K562 (cell line): ENCODE measurements around the gene C19orf44. TPM values are rescaled to one million over a fixed set of nuclear protein-coding genes. Genes with fewer than 3 reads are reported as not detected.

Experiments used
- ATAC-seq: fragments of 200-7000 bp; cut with Tn5 transposase; 3 replicates; pipeline ENCODE4 v1.9.1; 2020; ENCODE audit warnings: moderate library complexity
- BruUV-seq: library from RNA; stranded (reverse); fragments of 400-500 nt; replicated peaks from 2 replicates; lab custom pipeline; 2021; lab: Mats Ljungman, UMichigan
- CTCF ChIA-PET: fragments of 300-600 bp; formaldehyde crosslinking; extraction: SDS; loops from one replicate; lab custom pipeline; 2021; ENCODE audit warnings: low intra/inter-chr PET ratio; lab: Yijun Ruan, JAX
- POLR2A ChIA-PET: fragments of 300-600, 350-650 bp; sonication (Branson Sonifier 250); formaldehyde crosslinking; extraction: SDS; loops from one replicate; lab custom pipeline; 2021; ENCODE audit warnings: antibody characterized with exemption, inconsistent platforms; lab: Yijun Ruan, JAX
- DNase-seq, 4 experiments: peaks; one replicate each; pipeline versions ENCODE4 v3.0.0 to v3.0.0-alpha.2; 2011 to 2018; ENCODE audit warnings: low spot score in 3 of 4, mixed read lengths in 3 of 4; ENCODE audit errors: extremely low read depth in 1 of 4
- FAIRE-seq: peaks from 2 replicates; lab custom pipeline; 2011; peaks lifted over from hg19 to GRCh38; lab: Jason Lieb, UNC
- H2AFZ ChIP-seq: 2 replicates; pipeline ENCODE4 v1.6.0; 2011; ENCODE audit warnings: low read depth, low read length, control low read depth, inconsistent platforms
- H3K27ac ChIP-seq: fragments of 200-600 bp; 3 replicates; pipeline ENCODE4 v1.8.0; 2011; ENCODE audit warnings: low read depth, mild to moderate bottlenecking, control low read depth, inconsistent platforms, low read length, moderate library complexity, mixed read lengths; ENCODE audit errors: extremely low read depth
- H3K27me3 ChIP-seq, 2 experiments: fragments of 300-600 bp in 1 of 2; 2 replicates in 1 of 2; 3 replicates in 1 of 2; pipeline versions ENCODE4 v1.6.0 to v1.8.0; 2011; ENCODE audit warnings: inconsistent platforms in 2 of 2, low read length in 2 of 2, mild to moderate bottlenecking in 1 of 2, mixed read lengths in 1 of 2, moderate library complexity in 1 of 2; ENCODE audit not compliant: control insufficient read depth in 2 of 2, insufficient read depth in 2 of 2
- H3K36me3 ChIP-seq: fragments of 300-600 bp; 3 replicates; pipeline ENCODE4 v1.8.0; 2011; ENCODE audit warnings: mild to moderate bottlenecking, low read length, inconsistent platforms; ENCODE audit not compliant: control insufficient read depth, insufficient read depth
- H3K4me1 ChIP-seq, 2 experiments: fragments of 200-600 bp in 1 of 2; replicated peaks in 1 of 2; 2 replicates in 1 of 2; 3 replicates in 1 of 2; pipeline versions ENCODE4 v1.5.1 to v1.8.0; 2011; ENCODE audit warnings: inconsistent platforms in 2 of 2, low read length in 2 of 2, mild to moderate bottlenecking in 1 of 2, mixed read lengths in 1 of 2, moderate library complexity in 1 of 2; ENCODE audit not compliant: control insufficient read depth in 2 of 2, insufficient read depth in 2 of 2
- H3K4me2 ChIP-seq: 2 replicates; pipeline ENCODE4 v1.6.1; 2011; ENCODE audit warnings: low read length, control low read depth, inconsistent platforms, mixed read lengths; ENCODE audit not compliant: insufficient read depth
- H3K4me3 ChIP-seq: fragments of 200-600 bp; sonication (generic), shearing (Covaris generic); 2 replicates; pipeline ENCODE4 v1.5.1; 2016; ENCODE audit warnings: control low read depth, inconsistent platforms
- H3K79me2 ChIP-seq: fragments of 200-600 bp; 3 replicates; pipeline ENCODE4 v1.8.0; 2011; ENCODE audit warnings: low read length, inconsistent platforms; ENCODE audit not compliant: control insufficient read depth, insufficient read depth
- H3K9ac ChIP-seq, 2 experiments: 2 replicates each; pipeline versions ENCODE4 v1.6.0 to v1.6.1; 2011; ENCODE audit warnings: low read depth in 2 of 2, low read length in 2 of 2, control low read depth in 1 of 2, inconsistent platforms in 1 of 2, mild to moderate bottlenecking in 1 of 2, mixed read lengths in 1 of 2; ENCODE audit not compliant: insufficient read depth in 1 of 2
- H3K9me1 ChIP-seq: one replicate; pipeline ENCODE4 v1.6.0; 2011; ENCODE audit warnings: inconsistent platforms, mild to moderate bottlenecking, low read length, moderate library complexity; ENCODE audit not compliant: control insufficient read depth, insufficient read depth
- H3K9me3 ChIP-seq: replicated peaks from 2 replicates; pipeline ENCODE4 v1.5.1; 2011; ENCODE audit warnings: low read depth, low read length, inconsistent platforms; ENCODE audit not compliant: control insufficient read depth, insufficient read depth
- H4K20me1 ChIP-seq: replicated peaks from 2 replicates; pipeline ENCODE4 v1.6.1; 2011; ENCODE audit warnings: low read length, inconsistent platforms, mixed read lengths; ENCODE audit not compliant: control insufficient read depth, insufficient read depth
- ARID3B ChIP-seq: fragments of 250-450 bp; sonication (Bioruptor Pico); IDR thresholded peaks from 2 replicates; pipeline ENCODE4 v1.4.0; 2020; ENCODE audit warnings: borderline replicate concordance
- ILF3 ChIP-seq: fragments of 450-650 bp; IDR thresholded peaks from 2 replicates; pipeline ENCODE4 v1.6.1; 2018; ENCODE audit warnings: antibody characterized with exemption, mild to moderate bottlenecking, moderate library complexity, borderline replicate concordance
- KLF10 ChIP-seq: fragments of 250-450 bp; sonication (Bioruptor Pico); IDR thresholded peaks from 2 replicates; pipeline ENCODE4 v1.6.1; 2021; ENCODE audit warnings: matching md5 sums
- NRF1 ChIP-seq, 2 experiments: fragments of 450-650 bp; IDR thresholded peaks in 1 of 2; conservative IDR thresholded peaks in 1 of 2; 2 replicates each; pipeline ENCODE4 v1.6.1; 2014; ENCODE audit warnings: mild to moderate bottlenecking in 2 of 2
- POLR2B ChIP-seq: fragments of 450-650 bp; IDR thresholded peaks from 2 replicates; pipeline ENCODE4 v1.6.1; 2018; ENCODE audit warnings: low read depth; ENCODE audit not compliant: partially characterized antibody
- RERE ChIP-seq: sonication (generic); formaldehyde crosslinking; IDR thresholded peaks from 2 replicates; pipeline ENCODE4 v1.8.0; 2023; ENCODE audit warnings: missing genetic modification reagents, mild to moderate bottlenecking, borderline replicate concordance
- ZNF24 ChIP-seq: fragments of 450-650 bp; IDR thresholded peaks from 2 replicates; pipeline ENCODE4 v1.6.1; 2016
- WGBS: fragments of 100-300 bp; shearing (Covaris generic); methylation state at CpG from one replicate; pipeline ENCODE4 v1.1.6; 2016; ENCODE audit warnings: low coverage, mixed read lengths; ENCODE audit not compliant: insufficient coverage; ENCODE audit errors: missing lambda C conversion rate; 5-methylcytosine and 5-hydroxymethylcytosine counted together
- in situ Hi-C: fragments of 300-500 bp; cut with MboI; formaldehyde crosslinking; loops from 4 replicates; pipeline ENCODE4 v1.15.0; 2018; ENCODE audit warnings: inconsistent platforms, mixed read lengths
- intact Hi-C: fragments of 100-400 bp; cut with micrococcal nuclease; formaldehyde crosslinking; loops from 2 replicates; pipeline ENCODE4 v1.14.2; 2022
- polyA plus RNA-seq, 8 experiments: library from polyadenylated mRNA; depleted of rRNA in 4 of 8; stranded (reverse) in 5 of 8; unstranded in 3 of 8; fragments of >200 nt; fragmentation: Nextera tagmentation in 2 of 8; fragmentation: Illumina TruSeq in 1 of 8; extraction: Ambion mirVana in 2 of 8; extraction: Trizol in 1 of 8; gene quantifications; 2 replicates each; pipeline versions ENCODE4 v1.2.1 to v1.2.3, GENCODE V29; 2011 to 2014; ENCODE audit warnings: inconsistent platforms in 1 of 8, missing spikeins in 1 of 8
- total RNA-seq, 7 experiments: library from RNA; depleted of rRNA in 6 of 7; stranded (reverse); fragments of >200 nt in 6 of 7; fragmentation: Illumina TruSeq in 2 of 7; extraction: Trizol in 2 of 7; gene quantifications; 2 replicates each; pipeline versions ENCODE4 v1.2.1 to v1.2.3, GENCODE V29; 2011 to 2021; ENCODE audit warnings: low replicate concordance in 1 of 7

C19orf44 gene
- total and polyA plus RNA-seq, 9 of the 15 experiments (the other 6 are each of a cell fraction or from before 2014, with no cell fraction given) = 0.41 to 7.7 (median 3.5) TPM

- no peaks in the 10 kb centered on the region for H3K9me3 ChIP-seq
- H3K9me1 ChIP-seq = no peaks in the 10 kb centered on the region
- H3K36me3 ChIP-seq = no peaks in the 10 kb centered on the region
- H3K9ac ChIP-seq = no peak overlapping the region
- ATAC-seq = no peak
- no peak overlapping the region for H3K4me3 ChIP-seq
- H2AFZ ChIP-seq = no peak overlapping the region
- peaks cover 57% of the 10 kb centered on the region for H3K79me2 ChIP-seq
- H3K27ac ChIP-seq = no peak overlapping the region
- no peak for FAIRE-seq
- H3K27me3 ChIP-seq = no peaks in the 10 kb centered on the region
- in situ Hi-C loops = no loop called here
- DNase-seq = no peak
- 82% methylated on average over 2 of the region's 8 CpGs for WGBS
- intact Hi-C loops = no loop called here
- H3K4me1 ChIP-seq = peaks cover under 1 to 2% of the 10 kb centered on the region in 2 experiments; a peak in 4 of 5 replicates
- ChIA-PET CTCF (no interaction called here), POLR2A (interaction anchor here (0.7 to 0.9 kb wide), 2 partner anchors 11 to 87 kb away, joined by 3 to 4 read pairs; no protein-coding TSS in a partner anchor)
- no peak overlapping the region for H3K4me2 ChIP-seq
- BruUV-seq = no TSS peak
- H4K20me1 ChIP-seq = peaks cover 10% of the 10 kb centered on the region
- no peak for TF ChIP-seq ARID3B (CRISPR knock-in tag)
- no peak for TF ChIP-seq ILF3
- no peak for TF ChIP-seq ZNF24
- no peak for TF ChIP-seq KLF10 (CRISPR knock-in tag)
- no peak for TF ChIP-seq NRF1 (conservative IDR thresholded peaks at IDR 0.05 in 1 of 2, IDR thresholded peaks at IDR 0.05 in 1 of 2)
- no peak for TF ChIP-seq RERE (CRISPR knock-in tag)
- TF ChIP-seq POLR2B = no peak
- TF ChIP-seq, all 486 proteins: peak for 0
Observed at GRCh38 chr19:16452325-16452724, 43.9 kb upstream of the C19orf44 start.
